Fibroblast of lung (primary cell): Measurements from ENCODE around the gene ARL4A. TPM values are rescaled to one million over a fixed set of nuclear protein-coding genes. Genes with fewer than 3 reads are reported as not detected.

ENCODE experiments used
- DNase-seq, 2 donors: peaks; one replicate each; pipeline versions ENCODE4 v3.0.0 to v3.0.0-alpha.2; 2010; ENCODE audit warnings: low read depth in 2 of 2
- H2AFZ ChIP-seq: 2 replicates; pipeline ENCODE4 v1.5.1; 2012; ENCODE audit warnings: low read length, control low read depth, inconsistent platforms
- H3K27ac ChIP-seq: 2 replicates; pipeline ENCODE4 v1.5.1; 2011; ENCODE audit warnings: low read length, control low read depth; ENCODE audit not compliant: insufficient read depth
- H3K27me3 ChIP-seq: 2 replicates; pipeline ENCODE4 v1.5.1; 2011; ENCODE audit warnings: mild to moderate bottlenecking, low read length; ENCODE audit not compliant: control insufficient read depth, insufficient read depth
- H3K36me3 ChIP-seq: 2 replicates; pipeline ENCODE4 v1.5.1; 2011; ENCODE audit warnings: low read length; ENCODE audit not compliant: control insufficient read depth, insufficient read depth
- H3K4me1 ChIP-seq: 2 replicates; pipeline ENCODE4 v1.5.1; 2011; ENCODE audit warnings: low read length; ENCODE audit not compliant: control insufficient read depth, insufficient read depth; ENCODE audit errors: extremely low read depth
- H3K4me2 ChIP-seq: 2 replicates; pipeline ENCODE4 v1.5.1; 2011; ENCODE audit warnings: low read length, control low read depth; ENCODE audit not compliant: insufficient read depth; ENCODE audit errors: extremely low read depth
- H3K4me3 ChIP-seq, 4 experiments: fragments of 200-600 bp in 1 of 4; sonication (generic) in 1 of 4; replicated peaks in 1 of 4; 2 replicates each; pipeline ENCODE4 v1.5.1; 2011 to 2016; ENCODE audit warnings: low read length in 4 of 4, low read depth in 3 of 4, mild to moderate bottlenecking in 3 of 4, control low read depth in 2 of 4, inconsistent platforms in 1 of 4, mixed read lengths in 1 of 4; ENCODE audit not compliant: insufficient read depth in 1 of 4; ENCODE audit errors: control extremely low read depth in 1 of 4
- H3K79me2 ChIP-seq: 2 replicates; pipeline ENCODE4 v1.5.1; 2012; ENCODE audit warnings: mild to moderate bottlenecking, low read length, inconsistent platforms; ENCODE audit not compliant: control insufficient read depth, insufficient read depth
- H3K9ac ChIP-seq: 2 replicates; pipeline ENCODE4 v1.5.1; 2011; ENCODE audit warnings: mild to moderate bottlenecking, low read length, control low read depth; ENCODE audit not compliant: insufficient read depth
- H3K9me3 ChIP-seq: 2 replicates; pipeline ENCODE4 v1.5.1; 2012; ENCODE audit warnings: low read depth, low read length; ENCODE audit not compliant: control insufficient read depth, insufficient read depth
- H4K20me1 ChIP-seq: 2 replicates; pipeline ENCODE4 v1.5.1; 2011; ENCODE audit warnings: low read length; ENCODE audit not compliant: control insufficient read depth, insufficient read depth; ENCODE audit errors: extremely low read depth
- CTCF ChIP-seq, 2 donors: IDR thresholded peaks in 1 of 2; conservative IDR thresholded peaks in 1 of 2; 1 replicate in 1 of 2; 2 replicates in 1 of 2; pipeline ENCODE4 v1.5.1; 2011 to 2012; ENCODE audit warnings: low read length in 2 of 2, control low read depth in 1 of 2, inconsistent platforms in 1 of 2, low read depth in 1 of 2, mild to moderate bottlenecking in 1 of 2
- EZH2 ChIP-seq: IDR thresholded peaks from 2 replicates; pipeline ENCODE4 v1.5.1; 2012; ENCODE audit warnings: low read length, control low read depth, mild to moderate bottlenecking; ENCODE audit errors: missing control alignments
- polyA plus RNA-seq, 2 donors: library from polyadenylated mRNA; depleted of rRNA in 1 of 2; stranded (reverse) in 1 of 2; unstranded in 1 of 2; fragments of >200 nt; gene quantifications; 2 replicates each; pipeline ENCODE4 v1.2.1, GENCODE V29; 2011 to 2012; ENCODE audit warnings: missing spikeins in 1 of 2
- total RNA-seq: library from RNA; depleted of rRNA; stranded (reverse); fragments of >200 nt; gene quantifications from 2 replicates; pipeline ENCODE4 v1.2.1, GENCODE V29; 2014

Gene ARL4A
- total and polyA plus RNA-seq, 2 donors (not counting 1 experiment from before 2014, with no cell fraction given) = 11.4 to 37.0 TPM

- Histone ChIP-seq H3K4me2 (no peak overlapping the region), H3K79me2 (no peaks in the 10 kb centered on the region), H4K20me1 (no peaks in the 10 kb centered on the region), H3K9ac (no peak overlapping the region), H3K27me3 (no peaks in the 10 kb centered on the region), H3K4me1 (no peaks in the 10 kb centered on the region), H3K4me3 (no peak overlapping the region), H2AFZ (no peak overlapping the region), H3K27ac (no peak overlapping the region), H3K9me3 (no peaks in the 10 kb centered on the region), H3K36me3 (no peaks in the 10 kb centered on the region)
- no peak for DNase-seq
- TF ChIP-seq CTCF (conservative IDR thresholded peaks at IDR 0.05 in 1 of 2, IDR thresholded peaks at IDR 0.05 in 1 of 2; ENCODE audit: low read depth in 1 of 2, low read length in 2 of 2) = no peak
- no peak for TF ChIP-seq EZH2
Measured at GRCh38 chr7:12726908-12727307, 39.5 kb downstream of the ARL4A start.

- Histone ChIP-seq H3K36me3 (no peaks in the 10 kb centered on the region), H3K4me3 (no peak overlapping the region), H3K9me3 (no peaks in the 10 kb centered on the region), H3K27me3 (no peaks in the 10 kb centered on the region), H4K20me1 (no peaks in the 10 kb centered on the region), H3K4me2 (no peak overlapping the region), H3K9ac (no peak overlapping the region), H3K79me2 (no peaks in the 10 kb centered on the region), H3K4me1 (no peaks in the 10 kb centered on the region), H3K27ac (no peak overlapping the region), H2AFZ (no peak overlapping the region)
- no peak for DNase-seq
- TF ChIP-seq EZH2 (no peak), CTCF (conservative IDR thresholded peaks at IDR 0.05 in 1 of 2, IDR thresholded peaks at IDR 0.05 in 1 of 2; ENCODE audit: low read depth in 1 of 2, low read length in 2 of 2) (no peak)
Measured at GRCh38 chr7:12727455-12728191, 40.2 kb downstream of the ARL4A start.

- no peaks in the 10 kb centered on the region for H4K20me1 ChIP-seq
- H3K79me2 ChIP-seq = no peaks in the 10 kb centered on the region
- H3K4me2 ChIP-seq = no peak overlapping the region
- H3K4me1 ChIP-seq = no peaks in the 10 kb centered on the region
- TF ChIP-seq EZH2 = no peak
- no peak for TF ChIP-seq CTCF (conservative IDR thresholded peaks at IDR 0.05 in 1 of 2, IDR thresholded peaks at IDR 0.05 in 1 of 2; ENCODE audit: low read depth in 1 of 2, low read length in 2 of 2)
- H3K4me3 ChIP-seq = no peak overlapping the region
- H3K9me3 ChIP-seq = no peaks in the 10 kb centered on the region
- no peaks in the 10 kb centered on the region for H3K36me3 ChIP-seq
- H3K27ac ChIP-seq = no peak overlapping the region
- no peak for DNase-seq
- no peaks in the 10 kb centered on the region for H3K27me3 ChIP-seq
- H2AFZ ChIP-seq = no peak overlapping the region
- H3K9ac ChIP-seq = no peak overlapping the region
Measured at GRCh38 chr7:12728192-12728538, 40.7 kb downstream of the ARL4A start.
